HG03175 (cell line): ENCODE results near the gene MTF2.
"Not testable (repeated sequence)": the region's sequence is repeated elsewhere in the genome, so short reads cannot be mapped to it uniquely, and the experiment has no call there.

Source experiments
- ATAC-seq: cut with Tn5 transposase; IDR thresholded peaks from one replicate; pipeline ENCODE4 v1.9.1; 2021; ENCODE audit warnings: mild to moderate bottlenecking, moderate library complexity; ENCODE audit not compliant: unreplicated experiment

Gene MTF2

GRCh38 chr1:93137604-93138292 is 58.7 kb downstream of the MTF2 start:
- no peak for ATAC-seq

DNA sequence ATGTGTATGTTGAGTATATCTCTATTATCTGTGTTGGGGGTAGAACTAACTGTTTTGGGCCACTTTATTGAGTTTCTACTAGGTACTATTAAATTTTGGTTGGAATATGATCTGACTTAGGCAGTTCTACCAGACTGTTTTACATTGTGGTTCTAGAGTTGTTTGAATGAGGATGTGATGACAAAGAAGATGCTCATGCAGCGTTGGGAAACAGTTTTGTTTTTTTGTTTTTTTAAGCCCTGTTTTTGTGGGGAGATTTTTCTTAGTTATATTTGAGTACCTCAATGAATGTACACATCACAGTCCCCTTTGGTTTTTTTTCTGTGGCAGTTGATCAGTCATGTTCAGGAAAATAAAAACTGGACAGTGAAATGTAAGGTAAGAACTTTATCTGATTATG is 61.0 kb downstream of the MTF2 start:
- no peak for ATAC-seq

DNA sequence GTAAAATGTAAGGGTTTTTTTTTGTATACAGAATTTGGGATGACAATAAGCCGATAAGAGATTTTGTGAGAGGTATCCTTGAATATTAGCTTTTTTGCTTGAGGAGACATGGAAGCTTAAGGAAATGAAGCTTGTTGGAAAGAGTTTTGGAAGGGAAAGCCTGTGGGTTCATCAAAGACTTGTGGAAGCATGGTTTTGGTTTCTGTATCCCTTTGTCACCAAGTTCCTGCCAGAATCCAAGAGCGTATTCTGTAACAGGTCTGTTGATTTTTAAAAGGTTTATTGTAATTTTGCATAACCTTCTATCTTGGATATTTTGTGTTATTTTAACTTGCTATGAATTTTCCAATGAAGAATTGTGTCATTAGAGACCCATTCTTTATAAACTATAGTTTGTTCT is 63.1 kb downstream of the MTF2 start:
- ATAC-seq, result no peak

DNA sequence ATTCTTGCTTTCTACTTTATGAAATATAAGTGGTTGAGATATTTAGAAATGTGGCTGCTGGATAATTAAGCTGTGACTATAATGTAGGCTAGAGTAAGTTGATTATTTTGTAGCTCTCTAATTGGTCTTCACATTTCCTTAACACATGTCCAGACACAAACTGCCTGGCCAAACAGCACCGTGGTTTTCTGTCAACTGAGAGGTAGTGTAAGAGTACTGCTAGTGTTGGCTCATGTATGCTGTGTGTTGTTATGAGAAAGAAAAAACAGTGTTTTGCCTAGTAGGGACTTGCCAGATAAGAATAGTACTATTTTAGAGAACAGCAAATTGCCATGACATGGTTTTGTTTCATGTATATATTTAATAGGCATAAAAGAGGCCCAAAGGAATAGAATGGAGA is 64.1 kb downstream of the MTF2 start:
- no peak for ATAC-seq

GRCh38 chr1:93143769-93144168 is 64.7 kb downstream of the MTF2 start:
- no peak for ATAC-seq

GRCh38 chr1:93148001-93148400 is 68.9 kb downstream of the MTF2 start:
- ATAC-seq, result no peak

DNA sequence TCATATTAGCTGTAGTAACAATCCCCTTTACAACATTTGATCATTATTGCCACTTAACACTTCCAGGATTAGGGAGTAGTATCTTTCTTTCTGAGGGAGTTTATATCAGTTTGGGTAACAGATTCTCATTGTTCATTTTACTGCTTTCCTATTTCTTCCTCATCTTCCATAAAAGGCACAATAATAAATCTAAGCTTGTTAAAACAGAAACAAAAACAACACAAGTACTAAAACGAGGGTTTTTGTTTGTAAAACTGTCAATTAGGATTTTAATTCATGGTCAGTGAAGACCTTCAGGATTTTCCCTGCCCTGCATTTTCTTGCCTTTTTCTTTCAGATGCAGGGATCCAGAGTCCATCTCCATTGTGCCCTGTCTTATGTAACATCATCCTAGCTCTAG is 71.6 kb downstream of the MTF2 start:
- no peak for ATAC-seq

DNA sequence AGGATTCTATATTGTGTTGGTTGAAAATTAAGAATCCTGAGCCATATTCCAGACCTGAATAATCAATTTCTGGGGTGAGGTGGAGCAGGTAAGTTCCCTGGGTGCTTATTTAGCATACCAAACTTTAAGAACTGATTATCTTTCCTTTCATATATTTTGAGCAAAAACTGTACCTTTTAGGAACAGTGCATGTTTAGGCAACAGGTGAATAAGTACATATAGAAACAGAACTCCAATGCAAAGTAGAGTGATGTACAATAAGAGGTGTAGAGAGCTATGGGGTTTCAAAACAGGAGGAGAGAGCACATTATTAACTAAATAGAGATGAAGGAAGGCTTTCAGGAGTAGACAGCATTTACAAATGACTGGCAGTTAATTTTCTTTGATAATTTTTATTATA is 72.4 kb downstream of the MTF2 start:
- no peak for ATAC-seq

GRCh38 chr1:93152835-93153234 is 73.8 kb downstream of the MTF2 start:
- no peak for ATAC-seq

- ATAC-seq, result no peak
These were observed 75.8 kb downstream of the MTF2 start for GRCh38 chr1:93154898-93155297.

GRCh38 chr1:93155335-93155734 is 76.3 kb downstream of the MTF2 start:
- no peak for ATAC-seq

- no peak for ATAC-seq
These were observed 80.3 kb downstream of the MTF2 start for GRCh38 chr1:93159337-93159736.

GRCh38 chr1:93163314-93163713 is 84.2 kb downstream of the MTF2 start:
- not testable (repeated sequence) for ATAC-seq

DNA sequence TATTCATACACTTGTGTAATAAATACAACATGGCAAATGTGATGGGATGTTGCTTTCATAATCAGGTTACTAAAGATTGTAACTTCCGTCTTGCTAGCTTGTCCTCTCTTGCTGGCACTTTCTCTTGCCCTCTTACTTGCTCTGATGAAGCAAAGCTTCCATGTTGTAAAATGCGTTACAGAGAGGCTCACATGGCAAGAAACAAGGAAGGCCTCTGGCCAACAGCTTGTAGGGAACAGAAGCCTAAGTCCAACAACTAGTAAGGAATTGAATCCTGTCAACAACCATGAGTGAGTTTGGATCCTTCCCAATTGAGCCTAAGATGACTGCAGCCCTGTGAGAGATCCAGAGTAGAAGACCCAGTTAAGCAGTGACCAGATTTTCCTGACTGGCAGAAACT is 85.7 kb downstream of the MTF2 start:
- ATAC-seq, result no peak

GRCh38 chr1:93165895-93166294 is 86.8 kb downstream of the MTF2 start:
- not testable (repeated sequence) for ATAC-seq

- no peak for ATAC-seq
These were observed 87.9 kb downstream of the MTF2 start for GRCh38 chr1:93167006-93167405.

- ATAC-seq, result not testable (repeated sequence)
These were observed 91.1 kb downstream of the MTF2 start for GRCh38 chr1:93170141-93170678.

DNA sequence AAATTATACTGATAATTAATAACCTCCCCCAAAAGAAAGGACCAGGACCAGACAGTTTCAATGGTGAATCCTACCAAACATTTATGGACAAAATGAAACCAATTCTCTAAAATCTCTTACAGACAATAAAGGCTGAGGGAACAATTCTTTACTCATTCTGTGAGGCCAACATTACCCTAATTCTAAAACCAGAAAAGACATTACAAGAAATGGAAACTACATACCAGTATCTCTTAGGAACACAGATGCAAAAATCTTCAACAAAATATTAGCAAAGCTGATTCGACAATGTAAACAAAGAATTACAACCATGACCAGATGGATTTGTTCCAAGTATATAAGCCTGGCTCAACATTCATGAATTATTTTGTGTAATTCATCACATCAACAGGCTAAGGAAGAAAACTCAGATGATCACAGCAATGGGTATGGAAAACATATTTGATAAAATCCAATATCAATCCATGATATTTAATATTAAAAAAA is 92.5 kb downstream of the MTF2 start:
- no peak for ATAC-seq

- no peak for ATAC-seq
These were observed 93.7 kb downstream of the MTF2 start for GRCh38 chr1:93172778-93173177.

DNA sequence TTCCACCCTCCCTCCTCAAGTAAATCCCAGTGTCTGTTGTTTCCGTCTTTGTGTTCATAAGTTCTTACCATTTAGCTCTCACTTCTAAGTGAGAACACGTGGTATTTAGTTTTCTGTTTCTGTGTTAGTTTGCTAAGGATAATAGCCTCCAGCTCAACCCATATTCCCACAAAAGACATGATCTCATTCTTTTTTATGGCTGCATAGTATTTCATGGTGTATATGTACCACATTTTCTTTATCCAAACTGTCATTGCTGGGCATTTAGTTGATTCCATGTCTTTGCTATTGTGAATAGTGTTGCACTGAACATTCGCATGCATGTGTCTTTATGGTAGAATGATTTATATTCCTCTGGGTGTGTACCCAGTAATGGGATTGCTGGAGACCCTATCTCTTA is 95.6 kb downstream of the MTF2 start:
- ATAC-seq, result not testable (repeated sequence)

- ATAC-seq, result no peak
These were observed 98.9 kb downstream of the MTF2 start for GRCh38 chr1:93177991-93178390.

DNA sequence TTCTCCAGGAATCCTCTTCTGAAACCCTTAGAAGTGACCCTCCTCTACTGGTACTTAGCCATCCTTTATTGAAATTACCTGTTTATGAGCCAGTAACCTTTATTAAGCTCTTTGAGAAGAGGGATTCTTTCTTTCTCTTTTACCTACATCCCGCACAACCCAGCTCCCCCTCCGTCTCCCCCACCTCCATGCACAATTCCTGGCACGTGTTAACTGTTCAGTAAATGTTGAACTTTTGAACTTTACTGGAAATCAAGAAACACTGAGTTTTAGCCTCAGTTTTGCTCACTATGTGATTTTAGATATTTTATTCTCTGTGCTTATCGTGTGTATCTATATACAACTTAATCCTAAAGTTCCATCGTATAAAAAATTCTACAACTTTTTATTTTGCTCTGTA is 99.3 kb downstream of the MTF2 start:
- no peak for ATAC-seq
